NT2/D1 (cell line): ENCODE results near the gene MARCHF9.
A peak's percentile ranks its signal among the peaks of the same experiment; 100 is the strongest.

Source experiments
- DNase-seq: peaks from one replicate; pipeline ENCODE4 v3.0.0-alpha.2; 2011; ENCODE audit warnings: low read depth, low spot score
- H3K27me3 ChIP-seq: 2 replicates; pipeline ENCODE4 v1.6.0; 2011; ENCODE audit warnings: mild to moderate bottlenecking; ENCODE audit not compliant: insufficient read length, insufficient read depth
- H3K36me3 ChIP-seq: 2 replicates; pipeline ENCODE4 v1.6.1; 2011; ENCODE audit warnings: mild to moderate bottlenecking, low read length, mixed read lengths; ENCODE audit not compliant: insufficient read depth, insufficient read length
- H3K4me1 ChIP-seq: 2 replicates; pipeline ENCODE4 v1.5.1; 2011; ENCODE audit not compliant: insufficient read depth, insufficient read length
- H3K4me3 ChIP-seq: 2 replicates; pipeline ENCODE4 v1.5.1; 2011; ENCODE audit warnings: low read depth; ENCODE audit not compliant: insufficient read length
- H3K9ac ChIP-seq: 2 replicates; pipeline ENCODE4 v1.6.0; 2011; ENCODE audit warnings: low read depth; ENCODE audit not compliant: insufficient read length
- H3K9me3 ChIP-seq: 2 replicates; pipeline ENCODE4 v1.5.1; 2011; ENCODE audit warnings: mild to moderate bottlenecking, low read length; ENCODE audit not compliant: insufficient read depth
- SUZ12 ChIP-seq: IDR thresholded peaks from 2 replicates; pipeline ENCODE4 v1.6.1; 2011; ENCODE audit not compliant: insufficient read length, insufficient read depth; ENCODE audit errors: extremely low read depth
- YY1 ChIP-seq: IDR thresholded peaks from 2 replicates; pipeline ENCODE4 v1.6.1; 2011; ENCODE audit not compliant: insufficient read length, insufficient read depth
- ZNF274 ChIP-seq: IDR thresholded peaks from 2 replicates; pipeline ENCODE4 v1.6.1; 2011; ENCODE audit warnings: mild to moderate bottlenecking, low read depth, low read length

Gene MARCHF9

GRCh38 chr12:57732726-57733593 lies 21.9 kb upstream of the MARCHF9 start:
- no peak overlapping the region for H3K9ac ChIP-seq
- H3K9me3 ChIP-seq = no peaks in the 10 kb centered on the region
- H3K4me1 ChIP-seq = peaks cover 3% of the 10 kb centered on the region
- no peak overlapping the region for H3K4me3 ChIP-seq
- H3K27me3 ChIP-seq = peaks cover 67% of the 10 kb centered on the region
- no peak for TF ChIP-seq ZNF274
- no peak for TF ChIP-seq YY1
- no peak for TF ChIP-seq SUZ12
- no peaks in the 10 kb centered on the region for H3K36me3 ChIP-seq
- DNase-seq = no peak

DNA sequence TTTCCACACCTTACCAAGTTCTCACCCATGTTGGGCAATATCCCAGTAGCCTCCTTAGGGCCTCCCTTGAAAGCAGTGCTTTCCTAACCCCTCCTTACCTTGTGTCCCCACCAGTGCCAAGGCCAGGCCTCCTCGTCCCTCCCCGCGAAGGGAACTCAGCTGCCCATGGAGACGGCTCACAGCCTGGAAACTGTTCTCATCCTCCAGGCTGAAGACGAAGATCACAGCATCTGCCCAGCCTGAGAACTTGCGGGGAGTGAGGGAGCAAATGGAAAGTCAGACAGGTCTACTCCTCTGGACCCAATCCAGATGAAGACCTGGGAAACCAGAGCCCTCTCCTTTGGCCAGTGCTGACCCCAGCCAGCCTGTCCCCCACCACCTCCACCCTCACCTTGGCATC lies 21.0 kb upstream of the MARCHF9 start:
- H3K4me3 ChIP-seq = no peak overlapping the region
- H3K36me3 ChIP-seq = no peaks in the 10 kb centered on the region
- no peak overlapping the region for H3K9ac ChIP-seq
- DNase-seq = no peak
- H3K9me3 ChIP-seq = no peaks in the 10 kb centered on the region
- TF ChIP-seq ZNF274 = no peak
- TF ChIP-seq SUZ12 = no peak
- TF ChIP-seq YY1 = no peak
- peaks cover 3% of the 10 kb centered on the region for H3K4me1 ChIP-seq
- peaks cover 72% of the 10 kb centered on the region for H3K27me3 ChIP-seq

DNA sequence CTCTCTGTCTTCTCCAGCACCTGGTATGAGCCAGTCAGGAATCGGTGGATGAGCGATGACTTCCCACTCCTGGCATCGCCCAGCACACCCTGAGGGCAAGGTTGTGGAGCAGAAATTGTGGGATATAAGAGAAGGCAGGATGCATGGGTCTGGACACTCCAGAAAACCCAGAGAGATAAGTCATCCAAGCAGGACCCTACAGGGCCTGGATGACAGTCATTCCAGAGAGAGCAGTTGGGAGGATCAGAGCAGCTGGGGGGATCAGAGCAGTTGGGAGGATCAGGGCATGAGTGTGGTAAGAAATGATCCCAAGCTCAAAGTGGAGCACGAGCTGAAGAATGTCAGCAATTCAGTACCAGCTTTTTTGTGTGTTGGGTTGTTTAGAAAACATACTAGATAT lies 20.3 kb upstream of the MARCHF9 start:
- DNase-seq = no peak
- no peak for TF ChIP-seq ZNF274
- no peak for TF ChIP-seq SUZ12
- no peak for TF ChIP-seq YY1
- Histone ChIP-seq H3K9ac (no peak overlapping the region), H3K9me3 (no peaks in the 10 kb centered on the region), H3K36me3 (no peaks in the 10 kb centered on the region), H3K27me3 (peaks cover 79% of the 10 kb centered on the region), H3K4me1 (peaks cover 3% of the 10 kb centered on the region), H3K4me3 (no peak overlapping the region)

- TF ChIP-seq YY1 (no peak), ZNF274 (no peak), SUZ12 (no peak)
- no peaks in the 10 kb centered on the region for H3K36me3 ChIP-seq
- no peak overlapping the region for H3K9ac ChIP-seq
- H3K9me3 ChIP-seq = no peaks in the 10 kb centered on the region
- no peak for DNase-seq
- peaks cover 3% of the 10 kb centered on the region for H3K4me1 ChIP-seq
- H3K4me3 ChIP-seq = peak overlapping the region; percentile 44
- H3K27me3 ChIP-seq = peaks cover 83% of the 10 kb centered on the region
These were observed 19.6 kb upstream of the MARCHF9 start for GRCh38 chr12:57735198-57735855.

DNA sequence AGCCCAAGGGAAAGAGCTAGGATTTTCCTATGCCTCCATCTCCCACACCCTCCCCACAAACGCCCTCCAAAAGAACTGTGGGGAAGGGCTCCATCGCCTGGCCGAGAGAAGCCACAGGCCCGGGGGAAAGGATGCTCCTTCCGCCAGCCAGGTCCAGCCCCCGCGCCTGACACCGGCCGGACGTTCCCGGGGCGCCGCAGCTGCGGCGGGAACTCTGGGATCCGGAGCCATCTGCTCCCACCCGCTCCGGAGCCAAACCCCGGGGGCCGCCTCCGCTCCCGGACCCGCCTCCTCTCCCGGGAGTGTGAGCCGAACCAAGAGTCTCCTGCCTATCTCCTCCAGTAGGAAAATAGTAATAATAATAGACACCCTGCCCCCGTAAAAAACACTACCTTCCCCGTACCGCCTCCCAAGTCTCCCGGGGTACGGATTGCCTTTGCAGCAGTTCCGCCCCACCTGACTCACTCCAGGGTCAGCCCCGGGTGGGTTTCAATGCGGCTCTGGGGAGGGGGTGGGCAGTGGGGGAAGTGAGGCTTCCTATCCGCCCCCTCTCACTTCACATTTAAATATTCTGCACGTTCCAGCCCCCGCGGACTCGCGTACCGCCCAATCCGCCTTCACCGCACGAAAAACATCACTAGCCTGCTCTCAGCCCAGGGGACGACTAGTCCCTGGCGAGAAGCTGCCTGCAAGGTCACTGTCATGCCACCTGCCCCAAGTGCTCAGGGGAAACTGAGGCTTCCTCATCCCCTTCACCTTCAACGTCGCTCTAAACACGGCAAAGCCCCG lies 18.8 kb upstream of the MARCHF9 start:
- Histone ChIP-seq H3K4me3 (peak overlapping the region; percentile 44), H3K9ac (peak overlapping the region; percentile 43)

GRCh38 chr12:57736741-57737466 lies 18.0 kb upstream of the MARCHF9 start:
- Histone ChIP-seq H3K36me3 (no peaks in the 10 kb centered on the region), H3K4me1 (peaks cover 3% of the 10 kb centered on the region), H3K9ac (peak overlapping the region; percentile 44), H3K9me3 (no peaks in the 10 kb centered on the region), H3K27me3 (peaks cover 89% of the 10 kb centered on the region), H3K4me3 (peak overlapping the region; percentile 44)
- no peak for DNase-seq
- TF ChIP-seq YY1 (no peak), SUZ12 (peak; percentile 15)

More for the DNA sequence above, 18.8 kb upstream of the MARCHF9 start:
- DNase-seq = no peak
- Histone ChIP-seq H3K4me1 (peaks cover 3% of the 10 kb centered on the region), H3K27me3 (peaks cover 89% of the 10 kb centered on the region), H3K9me3 (no peaks in the 10 kb centered on the region), H3K36me3 (no peaks in the 10 kb centered on the region)
- TF ChIP-seq ZNF274 (no peak), SUZ12 (no peak), YY1 (no peak)
